B cell (primary cell): Measurements from ENCODE around the gene SMC4.

ENCODE experiments used
- CTCF ChIP-seq: fragments of 200-600 bp; IDR thresholded peaks from one replicate; pipeline ENCODE4 v1.8.0; 2022; ENCODE audit warnings: antibody characterized with exemption, mild to moderate bottlenecking
- EZH2 ChIP-seq: IDR thresholded peaks from 2 replicates; pipeline ENCODE4 v1.6.1; 2012; ENCODE audit warnings: borderline replicate concordance, low read depth, mild to moderate bottlenecking, moderate library complexity, low read length; ENCODE audit not compliant: insufficient read depth, poor library complexity, severe bottlenecking

DNA sequence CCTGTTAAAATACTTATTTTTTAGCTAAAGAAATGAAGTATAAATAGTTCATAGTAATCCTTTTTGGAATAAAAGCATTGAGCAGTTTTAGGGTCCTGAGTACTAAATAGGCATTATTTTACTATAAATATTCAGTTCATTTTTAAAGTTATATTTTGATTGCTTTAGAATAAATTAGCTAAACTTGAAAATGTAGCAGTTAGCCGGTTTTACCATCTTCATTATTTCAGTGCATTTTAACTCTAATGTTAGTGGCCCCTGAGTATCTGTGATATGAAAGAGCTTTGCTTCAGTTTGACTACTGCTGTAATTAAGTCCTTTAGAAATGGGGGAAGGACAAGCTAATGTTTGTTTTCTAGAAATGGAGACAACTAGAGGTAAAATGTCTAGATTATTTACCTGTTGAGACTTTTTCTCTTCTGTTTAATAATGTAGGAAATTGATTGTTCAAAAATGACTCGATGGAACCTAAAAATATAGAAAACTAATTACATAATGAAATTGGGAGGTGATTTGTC, 3.6 kb downstream of the SMC4 start:
- TF ChIP-seq CTCF (no peak), EZH2 (no peak)
